Suppressor macrophage treated with lipopolysaccharide for 4 hours (primary cell): Measurements from ENCODE around the gene PVR.

Experiments
- DNase-seq: peaks from one replicate; pipeline ENCODE4 v3.0.0-alpha.2; 2020

PVR gene, protein sequence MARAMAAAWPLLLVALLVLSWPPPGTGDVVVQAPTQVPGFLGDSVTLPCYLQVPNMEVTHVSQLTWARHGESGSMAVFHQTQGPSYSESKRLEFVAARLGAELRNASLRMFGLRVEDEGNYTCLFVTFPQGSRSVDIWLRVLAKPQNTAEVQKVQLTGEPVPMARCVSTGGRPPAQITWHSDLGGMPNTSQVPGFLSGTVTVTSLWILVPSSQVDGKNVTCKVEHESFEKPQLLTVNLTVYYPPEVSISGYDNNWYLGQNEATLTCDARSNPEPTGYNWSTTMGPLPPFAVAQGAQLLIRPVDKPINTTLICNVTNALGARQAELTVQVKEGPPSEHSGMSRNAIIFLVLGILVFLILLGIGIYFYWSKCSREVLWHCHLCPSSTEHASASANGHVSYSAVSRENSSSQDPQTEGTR

DNA sequence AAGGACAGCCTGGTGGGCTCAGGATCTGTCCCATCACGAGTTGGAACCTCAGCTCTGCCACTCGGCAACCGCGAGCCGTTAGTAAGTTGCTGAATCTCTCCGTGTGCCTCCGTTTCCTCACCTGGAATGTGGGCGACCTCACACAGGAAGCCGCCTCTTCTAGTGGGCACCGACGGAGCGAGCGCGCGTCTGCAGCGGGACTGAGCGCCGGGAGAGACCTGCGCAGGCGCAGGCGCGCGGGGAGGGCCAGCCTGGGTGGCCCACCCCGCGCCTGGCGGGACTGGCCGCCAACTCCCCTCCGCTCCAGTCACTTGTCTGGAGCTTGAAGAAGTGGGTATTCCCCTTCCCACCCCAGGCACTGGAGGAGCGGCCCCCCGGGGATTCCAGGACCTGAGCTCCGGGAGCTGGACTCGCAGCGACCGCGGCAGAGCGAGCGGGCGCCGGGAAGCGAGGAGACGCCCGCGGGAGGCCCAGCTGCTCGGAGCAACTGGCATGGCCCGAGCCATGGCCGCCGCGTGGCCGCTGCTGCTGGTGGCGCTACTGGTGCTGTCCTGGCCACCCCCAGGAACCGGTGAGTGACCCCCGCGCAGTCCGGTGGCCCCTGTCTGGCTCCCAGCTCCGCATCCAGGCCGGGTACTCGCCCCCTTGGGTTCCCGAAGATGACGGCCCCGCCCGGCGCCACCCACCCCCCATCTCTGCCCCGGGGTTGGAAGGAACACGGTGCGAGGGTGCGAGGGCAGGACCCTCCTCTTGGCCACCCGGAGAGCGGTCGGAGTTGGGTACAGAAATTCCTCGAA, at the start of gene PVR:
Gene PVR, plus strand, starts transcription at position 306 of the 797 bp plus-strand sequence. Its CDS starts 187 bp downstream, at position 493.
- peak; percentile 84 for DNase-seq

DNA sequence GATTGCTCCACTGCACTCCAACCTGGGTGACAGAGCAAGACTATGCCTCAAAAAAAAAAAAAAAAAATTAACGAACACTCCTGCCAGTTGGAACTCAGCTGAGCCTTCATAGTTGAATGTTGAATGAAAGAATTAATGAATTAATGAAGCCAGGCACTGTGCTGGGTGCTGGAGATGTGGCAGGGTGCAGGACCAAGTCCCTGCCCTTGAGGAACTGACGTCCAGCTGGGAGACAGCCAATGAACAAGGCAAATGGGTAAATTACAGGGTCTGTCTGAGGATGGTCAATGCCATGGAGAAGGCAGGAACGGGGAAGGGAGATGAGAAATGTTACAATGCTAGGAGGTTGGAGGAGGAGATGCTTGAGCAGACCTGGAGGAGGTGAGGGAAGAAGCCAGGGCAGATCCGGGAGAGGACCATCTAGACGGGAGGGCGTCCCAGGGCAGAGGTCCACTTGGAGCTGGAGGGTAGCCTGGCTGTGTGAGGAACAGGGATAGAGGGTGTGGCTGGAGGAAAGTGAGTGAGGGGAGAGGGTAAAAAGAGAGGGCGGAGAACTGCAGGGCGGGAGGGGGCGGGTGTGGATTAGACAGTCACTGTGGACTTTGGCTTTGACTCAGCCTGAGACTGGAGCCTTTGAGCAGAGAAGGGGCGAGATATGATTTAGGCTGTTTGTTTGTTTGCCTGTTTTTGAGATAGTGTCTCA, 47.1 kb upstream of the PVR start:
- no peak for DNase-seq

DNA sequence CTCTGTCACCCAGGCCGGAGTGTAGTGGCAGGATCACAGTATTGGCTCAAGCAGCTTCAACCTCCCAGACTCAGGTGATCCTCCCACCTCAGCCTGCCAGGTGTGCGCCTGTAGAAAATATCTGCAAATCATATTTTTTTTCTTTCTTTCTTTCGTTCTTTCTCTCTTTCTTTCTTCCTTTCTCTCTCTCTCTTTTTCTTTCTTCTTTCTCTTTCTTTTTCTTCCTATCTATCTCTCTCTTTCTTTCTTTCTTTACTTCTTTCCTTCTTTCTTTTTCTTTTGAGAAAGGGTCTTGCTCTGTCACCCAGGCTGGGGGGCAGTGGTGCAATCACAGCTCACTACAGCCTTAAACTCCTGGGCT, 46.6 kb upstream of the PVR start:
- DNase-seq, result no peak

DNA sequence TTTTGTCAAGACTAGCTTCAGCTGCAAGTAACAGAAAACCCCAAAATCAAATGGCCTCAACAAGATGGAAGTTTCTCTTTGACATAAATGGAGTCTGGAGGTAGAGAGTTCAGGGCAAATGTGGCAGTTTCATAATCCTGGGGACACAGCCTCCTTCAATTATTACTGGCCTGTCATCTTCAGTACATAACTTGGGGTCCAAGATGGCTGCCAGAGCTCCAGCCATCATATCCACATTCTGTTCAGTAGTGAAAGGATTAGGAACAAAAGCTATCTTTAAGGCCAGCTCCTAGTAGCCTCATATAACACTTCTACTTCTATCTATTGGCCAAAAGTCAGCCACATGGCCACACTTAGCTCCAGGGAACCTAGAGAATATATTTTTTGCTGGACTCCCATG, 45.4 kb upstream of the PVR start:
- no peak for DNase-seq

DNA sequence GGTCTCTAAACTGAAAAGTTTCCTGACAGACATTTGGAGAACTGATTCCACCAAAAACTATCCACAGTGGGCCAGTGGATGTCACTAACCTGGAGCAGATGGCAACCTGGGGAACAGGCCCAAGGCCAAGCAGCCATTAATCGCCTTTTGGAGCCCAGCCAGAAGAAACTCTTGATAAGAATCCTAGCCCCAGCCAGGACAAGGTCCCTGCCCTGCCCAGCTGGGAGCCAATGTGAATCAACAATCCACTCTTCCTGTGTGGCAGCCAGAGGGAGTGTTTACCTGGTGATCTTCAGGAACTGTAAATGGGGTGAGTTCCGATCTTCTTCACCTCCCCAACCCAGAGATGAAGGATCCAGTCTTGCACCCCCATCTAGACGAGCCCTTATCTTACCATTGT, 44.8 kb upstream of the PVR start:
- DNase-seq, result no peak

DNA sequence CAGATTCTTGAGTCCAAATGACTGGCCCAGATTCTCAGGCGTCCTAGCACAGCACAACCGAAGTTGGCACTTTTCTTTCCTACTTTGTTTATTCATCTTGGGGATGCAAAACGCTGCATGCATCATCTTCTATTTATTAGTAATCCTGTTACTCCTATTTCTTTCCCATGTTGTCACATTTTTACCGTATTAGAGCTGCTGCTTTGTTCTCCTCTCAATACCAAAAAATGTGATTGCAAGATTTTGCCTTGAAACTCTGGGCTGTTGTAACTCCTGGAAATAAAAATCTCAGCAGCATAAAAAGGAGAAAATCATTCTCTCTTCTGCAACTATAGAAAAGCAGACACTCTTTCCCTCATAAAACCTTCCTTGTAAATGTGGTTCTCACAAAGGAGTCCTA, 43.2 kb upstream of the PVR start:
- DNase-seq, result no peak

DNA sequence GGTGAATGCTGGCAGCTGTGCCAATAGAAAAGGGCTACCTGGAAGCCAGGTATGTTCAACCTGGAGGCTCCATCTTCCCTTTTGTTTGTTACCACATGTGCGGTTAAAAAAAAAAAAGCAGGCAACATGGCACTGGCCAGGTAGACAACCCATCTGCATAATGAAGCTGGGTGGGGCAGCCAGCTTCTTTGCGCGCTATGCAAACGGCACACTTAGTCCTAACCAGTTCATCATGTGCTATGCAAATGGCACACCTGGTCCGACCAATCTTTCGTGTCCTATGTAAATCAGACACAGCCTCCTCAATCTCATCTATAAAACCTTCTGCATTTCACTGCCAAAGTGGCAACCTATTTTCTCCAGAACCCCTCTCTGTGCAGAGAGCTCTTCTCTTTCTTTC, 41.6 kb upstream of the PVR start:
- no peak for DNase-seq

DNA sequence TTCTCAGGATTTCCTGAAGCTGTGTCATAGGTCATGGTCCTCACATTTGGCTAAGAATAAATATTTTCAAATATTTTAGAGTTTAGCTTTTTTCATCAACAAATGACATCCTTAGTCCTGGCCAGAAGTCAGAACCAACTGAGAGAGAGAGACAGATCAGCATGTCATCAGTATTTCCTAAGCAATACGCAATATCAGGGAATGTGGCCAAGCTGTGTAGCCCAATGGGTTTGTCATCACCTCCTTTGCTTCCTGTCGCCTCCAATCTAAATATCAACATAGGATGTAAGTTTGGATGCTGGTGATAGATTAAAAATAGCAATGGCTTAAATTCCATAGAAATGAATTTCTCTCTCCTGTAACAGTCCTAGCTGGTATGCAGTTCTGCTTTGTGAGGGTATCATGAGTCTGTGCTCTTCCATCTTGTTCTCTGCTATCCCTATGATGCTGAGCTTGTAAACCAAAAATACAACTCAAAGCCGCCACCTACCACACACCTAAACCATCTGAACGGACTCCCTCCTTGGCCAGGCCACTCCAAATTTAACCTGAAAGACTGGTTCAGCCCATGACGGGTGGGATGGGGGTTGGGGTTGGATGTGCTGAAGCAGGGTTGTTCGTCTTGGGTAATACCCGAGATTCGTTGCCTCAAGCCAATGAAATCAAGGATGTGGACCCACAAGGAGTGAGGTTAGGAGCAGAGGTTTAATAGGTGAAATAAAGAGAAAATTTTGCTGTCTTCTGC, 40.3 kb upstream of the PVR start:
- no peak for DNase-seq

DNA sequence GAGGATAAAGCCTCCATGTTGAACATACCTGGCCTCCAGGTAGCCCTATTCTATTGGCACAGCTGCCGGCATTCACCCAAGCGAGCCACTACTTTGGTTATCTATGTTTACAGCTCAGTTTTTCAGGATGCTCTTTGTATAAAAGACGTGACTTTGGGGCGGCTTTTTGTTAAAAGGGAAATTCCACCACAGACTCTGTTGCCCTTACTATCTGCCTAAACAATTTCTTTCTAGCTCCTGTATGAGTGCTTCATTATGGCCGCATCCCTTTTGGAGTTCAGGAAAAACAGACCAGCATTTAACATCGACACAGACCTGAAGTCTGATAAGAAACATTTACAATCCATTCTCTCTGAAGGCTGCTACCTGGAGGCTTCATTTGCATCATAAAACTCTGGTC, 39.5 kb upstream of the PVR start:
- no peak for DNase-seq

DNA sequence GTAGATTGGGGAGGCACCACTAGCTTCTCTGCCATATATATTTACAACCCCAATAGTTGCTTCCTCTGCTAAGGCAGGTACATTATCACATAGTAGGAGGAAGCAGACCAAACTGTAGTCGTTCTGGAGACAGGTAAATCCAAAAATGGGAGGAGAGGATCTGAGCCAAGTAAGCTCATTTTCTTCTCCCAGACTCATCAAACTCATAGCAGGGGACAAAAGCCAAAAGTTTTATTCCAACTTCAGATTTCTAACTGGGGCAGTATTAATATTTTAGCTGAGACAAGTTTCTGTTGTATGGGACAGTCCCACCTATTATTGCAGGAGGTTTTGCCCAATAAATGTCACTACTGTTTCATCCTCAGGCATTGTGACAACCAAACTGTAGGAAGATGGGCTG, 38.2 kb upstream of the PVR start:
- no peak for DNase-seq

DNA sequence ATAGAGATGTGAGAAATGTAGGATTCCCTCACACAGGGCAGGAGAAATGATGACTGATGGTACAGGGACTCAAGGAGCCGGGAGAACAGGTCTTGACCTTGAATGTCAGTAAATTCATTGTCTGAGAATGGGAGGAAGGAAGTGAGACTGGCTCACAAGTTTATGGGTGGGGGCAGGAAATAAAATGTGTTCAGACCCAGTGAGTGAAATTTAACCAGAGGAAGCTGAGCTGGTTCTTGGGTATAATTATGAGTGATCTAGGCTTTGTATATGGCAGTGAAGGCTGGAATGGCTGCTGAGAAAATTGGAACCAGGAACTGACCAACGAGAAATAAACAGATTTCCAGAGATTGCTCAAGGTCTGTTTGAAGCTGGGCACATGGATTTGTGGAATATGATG, 36.7 kb upstream of the PVR start:
- DNase-seq, result peak; percentile 55

DNA sequence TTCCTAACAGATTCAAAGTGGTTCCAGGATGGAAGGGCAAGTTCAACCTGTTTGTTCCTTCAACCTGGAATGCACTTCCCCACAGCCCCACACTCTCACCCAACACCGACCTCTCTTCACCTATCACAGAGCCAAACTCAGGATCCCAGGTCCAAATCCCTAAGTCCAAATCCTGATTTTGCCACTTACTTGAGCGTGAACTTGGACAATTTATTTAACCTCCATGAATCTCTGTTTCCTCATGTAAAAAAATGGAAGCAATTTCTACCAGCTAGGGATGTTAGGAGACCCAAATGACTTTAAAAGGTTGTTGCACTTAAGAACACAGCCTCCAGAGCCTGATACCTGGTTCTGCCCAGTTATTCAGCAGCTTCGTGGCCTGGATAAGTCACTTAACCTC, 35.8 kb upstream of the PVR start:
- no peak for DNase-seq

DNA sequence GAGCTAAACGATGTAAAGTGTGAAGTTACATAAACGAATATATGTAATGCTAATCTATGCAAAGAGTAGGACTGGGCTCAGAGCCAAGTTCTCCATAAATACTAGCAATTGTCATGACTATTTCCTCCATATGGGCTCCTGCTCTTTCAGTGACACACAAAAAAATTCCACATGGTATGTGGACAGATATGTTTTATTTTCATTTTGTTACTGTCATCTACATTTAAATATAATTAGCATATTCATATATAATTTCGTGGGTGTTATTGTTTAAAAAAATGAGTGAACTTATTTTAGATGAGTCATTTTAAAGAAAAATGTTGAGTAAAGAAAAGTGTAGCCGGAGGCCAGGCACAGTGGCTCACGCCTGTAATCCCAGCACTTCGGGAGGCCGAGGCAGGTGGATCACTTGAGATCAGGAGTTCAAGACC, 35.3 kb upstream of the PVR start:
- DNase-seq, result peak; percentile 58

DNA sequence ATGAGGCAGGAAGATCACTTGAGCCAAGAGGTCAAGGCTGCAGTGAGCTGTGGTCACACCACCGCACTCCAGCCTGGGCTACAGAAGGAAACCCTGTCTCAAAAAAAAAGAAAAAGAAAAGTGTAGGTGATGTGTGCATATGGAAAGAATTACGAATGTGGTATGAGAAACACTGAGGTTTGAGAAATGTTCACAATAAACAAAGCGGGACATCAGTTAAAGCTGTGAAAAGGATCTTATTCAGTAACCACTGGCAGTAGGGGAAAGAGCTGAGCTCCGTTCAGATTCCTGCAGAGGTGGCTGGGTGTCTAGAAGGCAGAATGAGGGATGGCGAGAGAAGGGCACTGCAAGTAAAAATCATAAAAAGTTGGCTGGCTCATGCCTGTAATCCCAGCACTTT, 34.5 kb upstream of the PVR start:
- DNase-seq, result no peak

DNA sequence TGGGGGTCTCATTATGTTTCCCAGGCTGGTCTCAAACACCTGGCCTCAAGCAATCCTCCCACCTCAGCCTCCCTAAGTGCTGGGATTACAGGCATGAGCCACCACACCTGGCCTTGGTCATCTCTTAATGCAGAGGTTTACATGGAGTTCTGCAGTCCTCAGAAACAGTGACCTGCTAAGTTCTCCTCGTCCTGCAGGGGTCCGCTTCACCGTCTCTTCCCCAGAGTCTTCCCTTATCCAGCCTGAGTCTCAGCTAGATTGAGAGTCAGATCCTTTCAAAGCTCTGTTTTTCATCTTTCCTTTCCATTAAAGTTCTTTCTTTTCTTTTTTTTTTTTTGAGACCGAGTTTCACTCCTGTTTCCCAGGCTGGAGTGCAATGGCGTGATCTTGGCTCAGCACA, 33.2 kb upstream of the PVR start:
- DNase-seq, result peak; percentile 52

DNA sequence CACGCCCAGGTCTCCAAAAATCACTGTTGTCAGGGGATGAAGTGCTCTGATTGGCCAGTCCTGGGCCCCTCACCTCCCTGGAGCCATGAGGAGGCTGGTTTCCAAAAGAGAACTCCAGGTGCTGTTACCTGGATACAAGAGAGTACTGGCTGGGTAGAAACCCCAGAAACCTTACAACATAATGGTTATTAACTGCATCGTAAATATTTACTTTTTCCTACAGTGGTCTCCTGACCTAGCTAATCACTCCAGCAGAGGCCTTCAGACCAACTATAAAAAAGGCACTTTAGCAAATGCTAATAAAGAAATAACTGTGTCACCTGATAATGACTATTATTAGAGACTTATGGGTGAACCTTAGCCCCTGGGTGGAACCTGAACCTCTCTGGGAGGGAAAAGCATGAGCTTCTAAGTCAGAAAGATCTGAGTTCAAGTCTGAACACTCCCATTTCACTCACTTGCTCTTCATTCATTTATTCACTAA, 31.9 kb upstream of the PVR start:
- DNase-seq, result no peak

DNA sequence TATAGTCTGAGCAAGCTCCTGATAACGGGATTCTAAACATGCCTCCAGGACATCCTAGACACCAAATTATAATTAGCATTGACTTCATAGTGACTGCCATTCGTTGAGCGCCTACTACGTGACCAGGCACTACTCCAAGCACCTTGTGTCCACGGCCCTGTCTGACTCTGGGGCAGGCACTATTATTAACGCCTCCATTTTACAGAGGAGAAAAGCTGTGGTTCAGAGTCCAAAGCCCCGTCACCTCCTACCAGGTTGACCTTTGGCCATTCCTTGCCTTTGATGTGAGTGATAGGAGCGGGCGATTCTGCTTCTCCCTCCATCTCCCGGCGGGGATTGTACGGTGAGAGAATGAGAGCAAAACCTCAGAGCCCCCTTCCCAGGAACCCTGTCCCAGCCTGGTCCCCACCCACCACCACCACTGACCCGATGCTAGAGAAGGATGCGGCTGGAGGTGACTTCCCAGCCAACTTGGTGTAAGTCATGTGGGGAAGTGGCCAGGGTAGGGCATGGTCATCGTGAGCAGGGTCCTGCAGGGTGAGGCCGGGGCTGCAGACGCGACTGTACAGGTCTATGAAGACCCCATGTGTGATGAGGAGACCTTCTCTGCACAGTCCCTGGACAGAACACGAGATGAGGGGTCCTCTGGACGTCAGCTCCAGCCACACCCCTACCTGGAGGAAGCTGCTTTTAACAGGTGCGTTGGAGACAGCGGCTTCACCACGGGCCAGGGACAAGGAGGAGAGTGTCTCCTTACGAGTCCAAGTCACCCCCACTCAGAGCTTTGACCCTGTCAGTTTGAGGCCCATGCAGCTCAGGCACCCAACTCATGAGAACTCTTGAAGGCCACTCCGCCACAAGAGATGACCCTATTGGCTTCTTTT, 30.2 kb upstream of the PVR start, which contains the start of gene IGSF23:
Gene IGSF23, plus strand, starts transcription at position 269 of the 884 bp plus-strand sequence. Its CDS starts 83 bp downstream, at position 352.
- no peak for DNase-seq

DNA sequence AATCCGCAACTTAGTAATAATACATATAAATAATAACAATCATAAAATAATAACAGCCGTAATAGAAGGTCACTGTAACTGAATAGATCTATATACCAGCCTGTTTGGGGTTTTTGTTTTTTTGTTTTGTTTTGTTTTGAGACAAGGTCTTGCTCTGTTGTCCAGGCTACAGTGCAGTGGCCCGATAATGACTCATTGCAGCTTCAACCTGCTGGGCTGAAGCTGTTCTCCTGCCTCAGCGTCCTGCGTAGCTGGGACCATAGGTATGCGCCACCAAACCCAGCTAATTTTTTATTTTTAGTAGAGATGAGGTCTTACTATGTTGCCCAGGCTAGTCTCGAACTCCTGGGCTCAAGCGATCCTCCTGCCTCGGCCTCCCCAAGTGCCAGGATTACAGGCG, 29.4 kb upstream of the PVR start:
- DNase-seq, result no peak

DNA sequence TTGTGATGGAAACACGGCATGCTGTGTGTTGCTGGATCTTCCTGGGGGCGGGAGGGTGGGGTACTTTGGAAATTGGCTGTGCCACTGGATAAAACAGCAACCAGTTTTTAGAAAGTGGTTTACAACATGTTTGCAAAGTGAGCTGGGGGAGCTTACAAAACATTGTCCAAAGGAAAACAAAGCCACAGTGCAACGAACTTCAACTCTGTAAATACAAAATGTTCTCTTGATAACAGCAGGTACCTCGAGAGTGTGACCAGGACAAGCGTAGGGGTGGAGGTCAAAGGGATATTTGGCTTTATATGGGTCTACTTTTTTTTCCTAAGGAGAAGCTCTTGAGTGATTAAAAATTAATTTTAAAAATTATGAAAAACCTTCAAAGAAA, 27.9 kb upstream of the PVR start:
- no peak for DNase-seq

DNA sequence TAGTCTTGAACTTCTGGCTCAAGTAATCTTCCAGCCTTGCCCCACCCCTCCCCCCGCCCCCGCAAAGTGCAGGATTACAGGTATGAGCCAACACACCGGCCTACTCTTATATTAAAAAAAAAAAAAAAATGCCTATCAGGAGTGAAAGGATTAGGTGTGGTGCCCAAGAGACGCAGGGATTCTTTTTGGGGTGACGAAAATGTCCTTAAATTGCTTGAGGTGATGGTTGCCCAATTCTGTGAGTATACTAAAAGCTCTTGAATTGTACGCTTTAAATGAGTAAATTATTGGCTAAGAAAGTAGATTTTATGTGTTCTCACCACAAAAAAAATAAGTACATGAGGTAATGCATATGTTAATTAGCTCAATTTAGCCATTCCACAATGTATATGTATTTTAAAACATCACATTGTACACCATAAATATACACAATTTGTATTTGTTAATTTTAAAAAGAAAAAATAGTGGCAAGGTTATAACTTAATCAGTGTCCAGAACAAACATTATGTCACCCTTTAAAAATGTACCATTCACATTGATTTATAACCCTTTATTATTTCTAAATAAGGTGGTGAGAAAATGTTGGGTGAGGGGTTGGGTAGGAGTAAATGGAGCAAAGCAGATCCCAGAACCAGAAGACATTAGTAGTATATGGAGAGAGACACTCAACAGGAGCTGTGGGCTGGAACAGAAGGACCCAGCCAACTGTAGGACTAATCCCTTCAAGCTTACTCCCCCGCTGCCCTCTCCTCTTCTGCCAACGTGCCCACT, 26.4 kb upstream of the PVR start:
- no peak for DNase-seq
